GM12892 (cell line): ENCODE data around the gene VIM.

ENCODE experiments used
- POLR2A ChIP-seq: IDR thresholded peaks from 2 replicates; pipeline ENCODE4 v1.6.1; 2011; ENCODE audit warnings: low read depth, low read length, control low read depth
- POLR2AphosphoS5 ChIP-seq: IDR thresholded peaks from 2 replicates; pipeline ENCODE4 v1.6.1; 2011; ENCODE audit warnings: low read depth, low read length, control low read depth

DNA sequence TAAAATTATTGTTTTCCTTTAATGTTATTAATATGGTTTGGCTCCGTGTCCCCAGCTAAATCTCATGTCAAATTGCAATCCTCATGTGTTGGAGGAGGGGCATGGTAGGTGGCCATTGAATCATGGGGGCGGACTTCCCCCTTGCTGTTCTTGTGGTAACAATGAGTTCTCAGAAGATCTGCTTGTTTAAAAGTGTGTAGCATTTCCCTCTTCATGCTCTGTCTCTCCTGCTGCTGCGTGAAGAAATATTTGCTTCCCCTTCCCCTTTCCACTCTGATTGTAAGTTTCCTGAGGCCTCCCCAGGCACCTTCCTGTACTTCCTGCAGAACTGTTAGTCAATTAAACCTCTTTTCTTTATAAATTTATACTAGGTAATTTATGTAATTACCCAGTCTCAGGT lies 27.5 kb downstream of the VIM start:
- TF ChIP-seq POLR2AphosphoS5 (no peak), POLR2A (no peak)
